T-cell (primary cell): Measurements from ENCODE around the gene NDUFAF3. TPM values are rescaled to one million over a fixed set of nuclear protein-coding genes. Genes with fewer than 3 reads are reported as not detected.

Source experiments
- ATAC-seq, 4 experiments: fragments of 200-7000 bp in 3 of 4; fragments of 150-1000 bp in 1 of 4; cut with Tn5 transposase; replicated peaks in 1 of 4; 1 replicate in 3 of 4; 2 replicates in 1 of 4; pipeline ENCODE4 v1.10.0; 2021; ENCODE audit warnings: moderate library complexity in 3 of 4, mild to moderate bottlenecking in 2 of 4, moderate number of reproducible peaks in 1 of 4
- CTCF ChIA-PET, 2 donors: fragments of 300-600 bp; sonication (Branson Sonifier 250); formaldehyde crosslinking; loops; one replicate each; lab custom pipeline; 2022; ENCODE audit warnings: antibody characterized with exemption in 2 of 2; lab: Charles Lee
- POLR2A ChIA-PET, 2 donors: fragments of 300-600 bp; sonication (Branson Sonifier 250); formaldehyde crosslinking; loops; one replicate each; lab custom pipeline; 2022; ENCODE audit warnings: antibody characterized with exemption in 2 of 2; lab: Charles Lee
- DNase-seq, 35 experiments: peaks; one replicate each; pipeline versions ENCODE4 v3.0.0 to v3.0.0-alpha.2; 2013 to 2023
- H3K27ac ChIP-seq: one replicate; pipeline ENCODE4 v1.5.1; 2013; ENCODE audit warnings: low read length
- H3K27me3 ChIP-seq, 2 experiments: replicated peaks in 1 of 2; 1 replicate in 1 of 2; 2 replicates in 1 of 2; pipeline versions ENCODE4 v1.6.1 to v1.7.0; 2013; ENCODE audit warnings: low read length in 1 of 2, mixed read lengths in 1 of 2; ENCODE audit not compliant: control insufficient read depth in 2 of 2, insufficient read depth in 2 of 2; ENCODE audit errors: extremely low read depth in 1 of 2
- H3K36me3 ChIP-seq, 2 donors: 1 replicate in 1 of 2; 2 replicates in 1 of 2; pipeline versions ENCODE4 v1.6.1 to v1.7.0; 2013; ENCODE audit warnings: low read length in 1 of 2; ENCODE audit not compliant: control insufficient read depth in 2 of 2, insufficient read depth in 1 of 2; ENCODE audit errors: extremely low read depth in 1 of 2
- H3K4me1 ChIP-seq, 2 experiments: 1 replicate in 1 of 2; 2 replicates in 1 of 2; pipeline versions ENCODE4 v1.6.1 to v1.7.0; 2013; ENCODE audit warnings: low read length in 2 of 2, mixed read lengths in 1 of 2; ENCODE audit not compliant: insufficient read depth in 2 of 2, control insufficient read depth in 1 of 2; ENCODE audit errors: extremely low read depth in 1 of 2
- H3K4me3 ChIP-seq, 2 donors: 1 replicate in 1 of 2; 2 replicates in 1 of 2; pipeline versions ENCODE4 v1.5.1 to v1.7.0; 2013; ENCODE audit warnings: mild to moderate bottlenecking in 2 of 2, low read length in 1 of 2, moderate library complexity in 1 of 2; ENCODE audit not compliant: control insufficient read depth in 1 of 2; ENCODE audit errors: extremely low read depth in 1 of 2
- H3K9me3 ChIP-seq: 2 replicates; pipeline ENCODE4 v1.7.0; 2013
- H3K27ac Mint-ChIP-seq, 2 donors: one replicate each; pipeline ENCODE4 v1.8.0; 2020 to 2021; ENCODE audit warnings: mild to moderate bottlenecking in 2 of 2, mixed read lengths in 2 of 2
- H3K27me3 Mint-ChIP-seq, 2 donors: one replicate each; pipeline ENCODE4 v1.8.0; 2021 to 2022; ENCODE audit warnings: mixed read lengths in 2 of 2
- H3K36me3 Mint-ChIP-seq: one replicate; pipeline ENCODE4 v1.8.0; 2021; ENCODE audit warnings: mixed read lengths
- H3K4me1 Mint-ChIP-seq, 3 donors: one replicate each; pipeline ENCODE4 v1.8.0; 2020 to 2022; ENCODE audit warnings: mixed read lengths in 3 of 3, mild to moderate bottlenecking in 1 of 3
- H3K4me3 Mint-ChIP-seq, 3 donors: one replicate each; pipeline ENCODE4 v1.8.0; 2020 to 2022; ENCODE audit warnings: mild to moderate bottlenecking in 3 of 3, mixed read lengths in 3 of 3, moderate library complexity in 3 of 3
- H3K9me3 Mint-ChIP-seq, 3 donors: one replicate each; pipeline ENCODE4 v1.8.0; 2020 to 2022; ENCODE audit warnings: mixed read lengths in 3 of 3
- WGBS: methylation state at CpG from one replicate; pipeline ENCODE4 v1.1.5; 2013; ENCODE audit warnings: missing lambda C conversion rate; ENCODE audit not compliant: insufficient coverage; 5-methylcytosine and 5-hydroxymethylcytosine counted together
- total RNA-seq, 35 experiments: library from RNA in 6 of 35; stranded (reverse) in 6 of 35; fragments of 120-200 nt in 1 of 35; gene quantifications; one replicate each; pipeline versions ENCODE4 v1.2.1 to v1.2.4 and lab custom pipeline; 2013 to 2026

The NDUFAF3 gene
- total RNA-seq, 5 donors from 2014 or later (not counting 1 experiment from before 2014, with no cell fraction given), result 62.8 to 92.1 (median 78.1) TPM

- peaks cover 36 to 44% of the 10 kb centered on the region in 2 donors for H3K36me3 ChIP-seq
- H3K9me3 Mint-ChIP-seq, result no peaks in the 10 kb centered on the region
- WGBS, result 89% methylated on average over 4 of the region's 6 CpGs
Observed at GRCh38 chr3:49015765-49016164, 6.2 kb upstream of the NDUFAF3 start.

GRCh38 chr3:49016414-49017228 is 5.3 kb upstream of the NDUFAF3 start:
- DNase-seq (no peak), ATAC-seq (no peak)
- H3K4me3 Mint-ChIP-seq, result peak overlapping the region; percentile 90 to 93 (median 91)

More at GRCh38 chr3:49015765-49016164, 6.2 kb upstream of the NDUFAF3 start:
- Mint-ChIP-seq H3K27ac (no peak overlapping the region), H3K27me3 (no peaks in the 10 kb centered on the region), H3K36me3 (peaks cover 20% of the 10 kb centered on the region), H3K4me1 (peaks cover 33 to 44% (median 37%) of the 10 kb centered on the region in 3 donors), H3K4me3 (peak overlapping the region in 2 of 3 donors; percentile 31 to 90)
- ATAC-seq (no peak), DNase-seq (no peak)
- H3K27me3 ChIP-seq, result no peaks in the 10 kb centered on the region
- H3K4me3 ChIP-seq, result no peak overlapping the region
- no peak overlapping the region for H3K27ac ChIP-seq
- H3K4me1 ChIP-seq, result peaks cover 14 to 42% of the 10 kb centered on the region in 2 experiments
- POLR2A ChIA-PET, result no interaction called here
- H3K9me3 ChIP-seq, result no peaks in the 10 kb centered on the region
- CTCF ChIA-PET, result interaction anchor here in 1 of 2 donors (1.0 to 2.6 kb wide), 3 partner anchors 8 to 28 kb away, joined by 3 to 5 read pairs (median 4); partner anchors contain the start of gene WDR6

GRCh38 chr3:49017229-49017970 is 4.5 kb upstream of the NDUFAF3 start:
- H3K4me3 ChIP-seq, result peak overlapping the region; percentile 71 to 78
- Mint-ChIP-seq H3K4me1 (peaks cover 30 to 39% (median 36%) of the 10 kb centered on the region in 3 donors), H3K27me3 (no peaks in the 10 kb centered on the region), H3K27ac (peak overlapping the region; percentile 61 to 66), H3K4me3 (peak overlapping the region; percentile 90 to 93 (median 91)), H3K9me3 (no peaks in the 10 kb centered on the region), H3K36me3 (peaks cover 12% of the 10 kb centered on the region)
- peaks cover 14 to 45% of the 10 kb centered on the region in 2 experiments for H3K4me1 ChIP-seq
- H3K27ac ChIP-seq, result peak overlapping the region; percentile 41
- WGBS, result 7% methylated on average over 22 of the region's 23 CpGs
- ChIA-PET CTCF (interaction anchor here in 1 of 2 donors (1.5 kb wide), 1 partner anchor 10 kb away, joined by 9 read pairs; the partner anchor contains the start of gene WDR6), POLR2A (interaction anchor here (0.6 to 1.7 kb wide), 4 partner anchors 10 to 314 kb away, joined by 3 to 6 read pairs (median 4); partner anchors contain the start of genes WDR6 (in 2 of the 2) and IMPDH2 (in 1 of the 2))
- H3K27me3 ChIP-seq, result no peaks in the 10 kb centered on the region
- H3K9me3 ChIP-seq, result no peaks in the 10 kb centered on the region
- DNase-seq (no peak), ATAC-seq (no peak)
- H3K36me3 ChIP-seq, result peaks cover 30 to 32% of the 10 kb centered on the region in 2 donors

More at GRCh38 chr3:49016414-49017228, 5.3 kb upstream of the NDUFAF3 start:
- Histone ChIP-seq H3K36me3 (peaks cover 36 to 40% of the 10 kb centered on the region in 2 donors), H3K27ac (peak overlapping the region; percentile 41), H3K9me3 (no peaks in the 10 kb centered on the region), H3K27me3 (no peaks in the 10 kb centered on the region), H3K4me3 (no peak overlapping the region), H3K4me1 (peaks cover 14 to 45% of the 10 kb centered on the region in 2 experiments)
- Mint-ChIP-seq H3K36me3 (peaks cover 18% of the 10 kb centered on the region), H3K27me3 (no peaks in the 10 kb centered on the region), H3K9me3 (no peaks in the 10 kb centered on the region), H3K27ac (peak overlapping the region; percentile 61 to 66), H3K4me1 (peaks cover 36 to 43% (median 38%) of the 10 kb centered on the region in 3 donors)
- ChIA-PET POLR2A (interaction anchor here (1.1 to 1.5 kb wide), 2 partner anchors 9 to 13 kb away, joined by 3 to 4 read pairs; partner anchors contain the start of genes IMPDH2 (in 1 of the 2) and WDR6 (in 1 of the 2)), CTCF (interaction anchor here in 1 of 2 donors (1.5 kb wide), 1 partner anchor 10 kb away, joined by 9 read pairs; the partner anchor contains the start of gene WDR6)
- WGBS, result 93% methylated on average over 5 of the region's 6 CpGs

GRCh38 chr3:49017971-49018706 is 3.8 kb upstream of the NDUFAF3 start, which contains the start of gene DALRD3:
TSS of gene DALRD3 (minus strand) at chr3:49018580. CDS start at chr3:49018564, 16 bp downstream.
- Histone ChIP-seq H3K27ac (peak within 1 kb of the TSS; percentile 58), H3K27me3 (no peaks in the 10 kb centered on the region), H3K4me3 (peak within 1 kb of the TSS; percentile 71 to 78), H3K36me3 (peaks cover 23 to 31% of the 10 kb centered on the region in 2 donors), H3K4me1 (peaks cover 19 to 52% of the 10 kb centered on the region in 2 experiments), H3K9me3 (no peaks in the 10 kb centered on the region)
- DNase-seq (peak in 32 of 35 experiments; percentile 31 to 65 (median 47)), ATAC-seq (peak; percentile 6 to 17 (median 8))
- no peaks in the 10 kb centered on the region for H3K9me3 Mint-ChIP-seq
- H3K4me1 Mint-ChIP-seq, result peaks cover 35 to 44% (median 43%) of the 10 kb centered on the region in 3 donors
- H3K4me3 Mint-ChIP-seq, result peak within 1 kb of the TSS; percentile 90 to 93 (median 91)
- POLR2A ChIA-PET, result interaction anchor here (1.1 to 1.7 kb wide), 4 partner anchors 11 to 103 kb away, joined by 3 to 6 read pairs (median 4); partner anchors contain the start of genes WDR6 (in 2 of the 2), IMPDH2 (in 1 of the 2) and USP19 (in 1 of the 2)
- WGBS, result under 1% methylated on average over 85 of the region's 85 CpGs
- CTCF ChIA-PET, result interaction anchor here in 1 of 2 donors (1.5 kb wide), 1 partner anchor 11 kb away, joined by 9 read pairs; the partner anchor contains the start of gene WDR6
- H3K36me3 Mint-ChIP-seq, result peaks cover 14% of the 10 kb centered on the region
- peak within 1 kb of the TSS; percentile 85 to 91 for H3K27ac Mint-ChIP-seq
- H3K27me3 Mint-ChIP-seq, result no peaks in the 10 kb centered on the region

- Histone ChIP-seq H3K27ac (peak overlapping the region; percentile 58), H3K4me3 (peak overlapping the region; percentile 71 to 78), H3K27me3 (no peaks in the 10 kb centered on the region), H3K36me3 (peaks cover 18 to 33% of the 10 kb centered on the region in 2 donors), H3K9me3 (no peaks in the 10 kb centered on the region), H3K4me1 (peaks cover 20 to 57% of the 10 kb centered on the region in 2 experiments)
- H3K27me3 Mint-ChIP-seq, result no peaks in the 10 kb centered on the region
- POLR2A ChIA-PET, result interaction anchor here (0.7 to 1.7 kb wide), 3 partner anchors 11 to 102 kb away, joined by 3 to 6 read pairs (median 3); partner anchors contain the start of genes USP19 (in 1 of the 2) and WDR6 (in 1 of the 2)
- peaks cover 16% of the 10 kb centered on the region for H3K36me3 Mint-ChIP-seq
- 2% methylated on average over 16 of the region's 18 CpGs for WGBS
- ATAC-seq (no peak), DNase-seq (no peak)
- peak overlapping the region; percentile 90 to 93 (median 91) for H3K4me3 Mint-ChIP-seq
- CTCF ChIA-PET, result no interaction called here
- H3K4me1 Mint-ChIP-seq, result peaks cover 39 to 48% (median 47%) of the 10 kb centered on the region in 3 donors
- no peaks in the 10 kb centered on the region for H3K9me3 Mint-ChIP-seq
- peak overlapping the region; percentile 85 to 91 for H3K27ac Mint-ChIP-seq
Observed at GRCh38 chr3:49018707-49019006, 3.3 kb upstream of the NDUFAF3 start.
